Skeletal muscle tissue (tissue), 5 donors: ENCODE results near the gene CRNN. TPM values are rescaled to one million over a fixed set of nuclear protein-coding genes. Genes with fewer than 3 reads are reported as not detected.

Source experiments
- H3K27ac ChIP-seq: one replicate; pipeline ENCODE4 v1.7.0; 2013; ENCODE audit warnings: mild to moderate bottlenecking, low read depth, low read length, inconsistent platforms
- H3K27me3 ChIP-seq, 3 donors: one replicate each; pipeline ENCODE4 v1.7.0; 2013; ENCODE audit warnings: low read length in 3 of 3; ENCODE audit not compliant: control insufficient read depth in 3 of 3, insufficient read depth in 3 of 3
- H3K36me3 ChIP-seq, 3 donors: one replicate each; pipeline ENCODE4 v1.7.0; 2013; ENCODE audit warnings: low read length in 3 of 3; ENCODE audit not compliant: control insufficient read depth in 3 of 3, insufficient read depth in 3 of 3
- H3K4me1 ChIP-seq, 3 donors: one replicate each; pipeline ENCODE4 v1.7.0; 2013; ENCODE audit warnings: low read length in 3 of 3, mild to moderate bottlenecking in 3 of 3; ENCODE audit not compliant: control insufficient read depth in 3 of 3, insufficient read depth in 3 of 3
- H3K4me3 ChIP-seq, 3 donors: one replicate each; pipeline ENCODE4 v1.7.0; 2013; ENCODE audit warnings: low read length in 3 of 3
- H3K9ac ChIP-seq, 3 donors: one replicate each; pipeline ENCODE4 v1.7.0; 2013; ENCODE audit warnings: low read length in 3 of 3, mild to moderate bottlenecking in 3 of 3, moderate library complexity in 2 of 3, low read depth in 1 of 3
- H3K9me3 ChIP-seq, 3 donors: one replicate each; pipeline ENCODE4 v1.7.0; 2013; ENCODE audit warnings: low read length in 3 of 3; ENCODE audit not compliant: control insufficient read depth in 3 of 3
- small RNA-seq: library from RNA; depleted of rRNA; stranded (forward); fragments of <200 nt; gene quantifications from one replicate; pipeline ENCODE3, GENCODE V24; 2014
- total RNA-seq: library from RNA; depleted of rRNA; stranded (reverse); fragments of >200 nt; gene quantifications from one replicate; pipeline ENCODE4 v1.2.3, GENCODE V29; 2014
- donor health status: Osteomylitis.

CRNN gene
- total RNA-seq, 1 donor from 2014 or later, result not detected

- H3K9ac ChIP-seq, result no peak within 1 kb of the TSS
- no peaks in the 10 kb centered on the region for H3K4me1 ChIP-seq
- H3K4me3 ChIP-seq, result no peak within 1 kb of the TSS
- no peaks in the 10 kb centered on the region for H3K9me3 ChIP-seq
- no peak within 1 kb of the TSS for H3K27ac ChIP-seq
- no peaks in the 10 kb centered on the region for H3K36me3 ChIP-seq
- H3K27me3 ChIP-seq, result no peaks in the 10 kb centered on the region
Measured at GRCh38 chr1:152359906-152360305, 54.2 kb downstream of the CRNN start, which contains the start of gene FLG2. FLG2 (minus strand) TSS chr1:152360006; CDS start chr1:152358884, 1,122 bp downstream.

Small RNA genes within 50 kb of the gene (small RNA-seq; reads per million reads assigned to genes)
- gene HMGN3P1, result not detected

Other genes with a start within 250 kb of the CRNN start
- not detected for gene HRNR, start 190.1 kb downstream of the CRNN start, total RNA-seq
- gene FLG, start 89.0 kb downstream of the CRNN start, total RNA-seq, result under 0.01 TPM
- not detected for gene FLG2, start 54.3 kb downstream of the CRNN start, total RNA-seq
- not detected for gene LCE5A, start 96.5 kb upstream of the CRNN start, total RNA-seq
- not detected for gene CRCT1, start 100.2 kb upstream of the CRNN start, total RNA-seq
- not detected for gene LCE3E, start 152.5 kb upstream of the CRNN start, total RNA-seq
- not detected for gene LCE3D, start 166.3 kb upstream of the CRNN start, total RNA-seq
- not detected for gene LCE3C, start 186.0 kb upstream of the CRNN start, total RNA-seq
- not detected for gene LCE3B, start 199.5 kb upstream of the CRNN start, total RNA-seq
- gene LCE3A, start 208.8 kb upstream of the CRNN start, total RNA-seq, result not detected
- gene LCE2D, start 249.1 kb upstream of the CRNN start, total RNA-seq, result not detected